Measurements from ENCODE around the gene SMIM44. TPM values are rescaled to one million over a fixed set of nuclear protein-coding genes. Genes with fewer than 3 reads are reported as not detected.

Gene SMIM44
- total RNA-seq, 1 donor from 2014 or later = not detected

- Histone ChIP-seq H3K27me3 (ENCODE audit: control insufficient read depth, insufficient read depth, low read length) (no peaks in the 10 kb centered on the region), H3K4me3 (ENCODE audit: low read depth, low read length) (no peak overlapping the region), H3K36me3 (ENCODE audit: control insufficient read depth, insufficient read depth, low read length) (peaks cover 21% of the 10 kb centered on the region)
- TF ChIP-seq, protein P1, sequence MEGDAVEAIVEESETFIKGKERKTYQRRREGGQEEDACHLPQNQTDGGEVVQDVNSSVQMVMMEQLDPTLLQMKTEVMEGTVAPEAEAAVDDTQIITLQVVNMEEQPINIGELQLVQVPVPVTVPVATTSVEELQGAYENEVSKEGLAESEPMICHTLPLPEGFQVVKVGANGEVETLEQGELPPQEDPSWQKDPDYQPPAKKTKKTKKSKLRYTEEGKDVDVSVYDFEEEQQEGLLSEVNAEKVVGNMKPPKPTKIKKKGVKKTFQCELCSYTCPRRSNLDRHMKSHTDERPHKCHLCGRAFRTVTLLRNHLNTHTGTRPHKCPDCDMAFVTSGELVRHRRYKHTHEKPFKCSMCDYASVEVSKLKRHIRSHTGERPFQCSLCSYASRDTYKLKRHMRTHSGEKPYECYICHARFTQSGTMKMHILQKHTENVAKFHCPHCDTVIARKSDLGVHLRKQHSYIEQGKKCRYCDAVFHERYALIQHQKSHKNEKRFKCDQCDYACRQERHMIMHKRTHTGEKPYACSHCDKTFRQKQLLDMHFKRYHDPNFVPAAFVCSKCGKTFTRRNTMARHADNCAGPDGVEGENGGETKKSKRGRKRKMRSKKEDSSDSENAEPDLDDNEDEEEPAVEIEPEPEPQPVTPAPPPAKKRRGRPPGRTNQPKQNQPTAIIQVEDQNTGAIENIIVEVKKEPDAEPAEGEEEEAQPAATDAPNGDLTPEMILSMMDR (IDR thresholded peaks at IDR 0.05; ENCODE audit: insufficient read depth, low read length, severe bottlenecking) = no peak
- FAIRE-seq = no peak
- DNase-seq (ENCODE audit: low read depth) = no peak
These were observed 23.2 kb downstream of the SMIM44 start for GRCh38 chr19:3459965-3460582.

GRCh38 chr19:3459089-3459881, 24.0 kb downstream of the SMIM44 start:
- FAIRE-seq (no peak), DNase-seq (ENCODE audit: low read depth) (no peak)
- TF ChIP-seq, protein P1 (IDR thresholded peaks at IDR 0.05; ENCODE audit: insufficient read depth, low read length, severe bottlenecking) = no peak
- Histone ChIP-seq H3K36me3 (ENCODE audit: control insufficient read depth, insufficient read depth, low read length) (peaks cover 28% of the 10 kb centered on the region), H3K4me3 (ENCODE audit: low read depth, low read length) (no peak overlapping the region), H3K27me3 (ENCODE audit: control insufficient read depth, insufficient read depth, low read length) (no peaks in the 10 kb centered on the region)

DNA sequence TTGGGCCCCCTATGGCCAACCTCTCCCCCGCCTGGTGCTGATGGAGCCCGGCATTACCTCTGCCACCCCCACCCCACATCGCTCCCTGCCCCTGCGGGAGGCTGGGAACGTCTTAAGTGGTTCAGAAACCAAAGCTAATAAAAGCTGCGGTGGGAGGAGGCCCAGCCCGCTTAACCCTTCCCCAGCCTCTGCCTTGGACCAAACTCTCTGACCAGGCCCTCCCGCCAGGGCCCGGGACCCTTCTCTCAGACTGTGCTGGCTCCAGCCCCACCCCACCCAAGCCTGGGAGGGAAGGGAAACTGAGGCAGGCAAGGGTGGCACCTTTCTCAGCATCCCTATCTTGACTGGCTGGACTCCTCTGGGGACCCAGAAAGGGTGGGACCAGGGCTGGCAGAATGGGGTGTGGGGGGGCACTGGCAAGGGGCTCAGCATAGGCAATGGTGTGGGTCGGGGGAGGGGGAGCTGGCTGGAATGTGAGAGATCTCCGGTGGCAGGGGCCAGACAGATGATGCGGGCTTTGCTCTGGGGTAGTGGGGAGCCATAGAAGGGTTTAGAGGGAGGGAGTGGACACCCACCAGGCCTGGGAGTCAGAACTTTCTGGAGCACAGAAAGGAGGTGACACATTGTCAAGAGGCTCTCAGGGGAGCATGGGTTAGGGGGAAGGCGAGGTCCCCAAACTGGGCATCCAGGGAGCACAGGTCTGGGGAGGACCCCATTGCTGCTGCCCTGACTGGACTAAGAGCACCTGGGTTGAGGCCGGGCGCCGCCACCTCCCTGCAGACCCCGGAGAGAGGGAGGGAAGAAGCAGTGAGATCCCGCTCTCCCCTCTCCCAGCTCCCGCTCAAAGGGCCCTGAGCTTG, 24.8 kb downstream of the SMIM44 start:
- TF ChIP-seq, protein P1 (IDR thresholded peaks at IDR 0.05; ENCODE audit: insufficient read depth, low read length, severe bottlenecking) = no peak
- peaks cover 31% of the 10 kb centered on the region for H3K36me3 ChIP-seq (ENCODE audit: control insufficient read depth, insufficient read depth, low read length)
- no peak overlapping the region for H3K4me3 ChIP-seq (ENCODE audit: low read depth, low read length)
- no peak for FAIRE-seq
- DNase-seq (ENCODE audit: low read depth) = no peak
- no peaks in the 10 kb centered on the region for H3K27me3 ChIP-seq (ENCODE audit: control insufficient read depth, insufficient read depth, low read length)

DNA sequence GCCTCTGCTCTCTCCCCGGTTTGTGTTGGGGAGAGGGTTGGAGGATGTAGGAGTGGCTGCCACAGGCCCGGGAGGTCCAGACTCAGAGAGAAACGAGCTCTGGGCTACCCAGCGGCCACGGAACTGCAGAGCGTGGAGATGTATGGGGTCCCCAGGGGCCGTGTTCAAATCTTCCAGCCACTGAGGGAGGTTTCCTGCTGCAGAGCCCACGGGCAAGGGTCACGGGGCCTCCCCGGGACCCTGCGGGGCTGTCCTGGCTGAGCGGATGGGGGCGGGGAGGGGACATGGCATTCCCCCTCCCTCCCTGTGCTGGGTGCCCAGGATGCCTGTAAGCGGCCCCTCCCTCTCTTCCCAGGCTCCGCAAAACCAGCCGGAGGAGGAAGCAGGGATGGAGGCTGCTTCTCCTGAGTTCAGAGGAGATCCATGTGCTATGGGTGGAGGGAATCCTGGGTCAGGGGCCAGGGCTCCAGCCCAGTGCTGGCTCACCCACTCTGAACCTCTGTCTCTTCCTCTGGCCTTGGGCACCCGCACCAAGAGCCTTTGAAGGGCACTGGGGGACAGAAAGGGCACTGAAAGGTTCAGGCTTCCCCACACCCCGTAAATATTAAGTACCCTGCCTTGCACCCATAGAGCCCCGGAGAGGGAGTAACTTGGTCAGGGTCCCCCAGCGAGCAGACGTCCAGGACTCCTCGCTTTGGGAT, 25.6 kb downstream of the SMIM44 start:
- H3K36me3 ChIP-seq (ENCODE audit: control insufficient read depth, insufficient read depth, low read length) = peaks cover 31% of the 10 kb centered on the region
- H3K27me3 ChIP-seq (ENCODE audit: control insufficient read depth, insufficient read depth, low read length) = no peaks in the 10 kb centered on the region
- DNase-seq (ENCODE audit: low read depth) (no peak), FAIRE-seq (no peak)
- H3K4me3 ChIP-seq (ENCODE audit: low read depth, low read length) = no peak overlapping the region
- TF ChIP-seq, protein P1 (IDR thresholded peaks at IDR 0.05; ENCODE audit: insufficient read depth, low read length, severe bottlenecking) = no peak

GRCh38 chr19:3456925-3457527, 26.2 kb downstream of the SMIM44 start:
- TF ChIP-seq, protein P1 (IDR thresholded peaks at IDR 0.05; ENCODE audit: insufficient read depth, low read length, severe bottlenecking) = no peak
- DNase-seq (ENCODE audit: low read depth) = no peak
- peaks cover 36% of the 10 kb centered on the region for H3K36me3 ChIP-seq (ENCODE audit: control insufficient read depth, insufficient read depth, low read length)
- no peak for FAIRE-seq
- no peaks in the 10 kb centered on the region for H3K27me3 ChIP-seq (ENCODE audit: control insufficient read depth, insufficient read depth, low read length)
- H3K4me3 ChIP-seq (ENCODE audit: low read depth, low read length) = no peak overlapping the region

Measured in bronchial epithelial cell (primary cell).